Suprapubic skin (tissue), 4 donors: ENCODE measurements around the gene TEKT1. TPM values are rescaled to one million over a fixed set of nuclear protein-coding genes. Genes with fewer than 3 reads are reported as not detected.
A peak's percentile ranks its signal among the peaks of the same experiment; 100 is the strongest.
"Not testable (repeated sequence)": the region's sequence is repeated elsewhere in the genome, so short reads cannot be mapped to it uniquely, and the experiment has no call there.

Experiments
- DNase-seq, 2 donors: peaks; one replicate each; pipeline ENCODE4 v3.0.0-alpha.2; 2019; ENCODE audit warnings: low spot score in 2 of 2
- H3K27ac ChIP-seq: fragments of 200-600 bp; sonication (generic); one replicate; pipeline ENCODE4 v1.5.1; 2019
- H3K27me3 ChIP-seq: fragments of 200-600 bp; sonication (generic); one replicate; pipeline ENCODE4 v1.5.1; 2019
- H3K36me3 ChIP-seq: fragments of 200-600 bp; sonication (generic); one replicate; pipeline ENCODE4 v1.5.1; 2019
- H3K4me1 ChIP-seq: fragments of 200-600 bp; sonication (generic); one replicate; pipeline ENCODE4 v1.5.1; 2019
- H3K4me3 ChIP-seq: fragments of 200-600 bp; sonication (generic); one replicate; pipeline ENCODE4 v1.5.1; 2019; ENCODE audit warnings: mild to moderate bottlenecking
- H3K9me3 ChIP-seq: fragments of 200-600 bp; sonication (generic); one replicate; pipeline ENCODE4 v1.5.1; 2019
- CTCF ChIP-seq, 2 donors: fragments of 200-600 bp in 1 of 2; fragments of 450-650 bp in 1 of 2; sonication (generic) in 1 of 2; IDR thresholded peaks; one replicate each; pipeline ENCODE4 v1.5.1; 2016 to 2019; ENCODE audit warnings: antibody characterized with exemption in 2 of 2, mild to moderate bottlenecking in 1 of 2, moderate library complexity in 1 of 2
- EP300 ChIP-seq: sonication (generic); formaldehyde crosslinking; IDR thresholded peaks from one replicate; pipeline ENCODE4 v1.6.1; 2017; ENCODE audit warnings: antibody characterized with exemption
- POLR2A ChIP-seq, 2 donors: fragments of 450-650 bp; IDR thresholded peaks; one replicate each; pipeline ENCODE4 v1.6.1; 2017; ENCODE audit warnings: antibody characterized with exemption in 2 of 2, mild to moderate bottlenecking in 2 of 2, moderate library complexity in 2 of 2
- POLR2AphosphoS5 ChIP-seq, 3 donors: sonication (generic); formaldehyde crosslinking; IDR thresholded peaks; one replicate each; pipeline ENCODE4 v1.6.1; 2017; ENCODE audit warnings: antibody characterized with exemption in 3 of 3
- WGBS: methylation state at CpG from one replicate; pipeline ENCODE4 v1.1.5; 2018; 5-methylcytosine and 5-hydroxymethylcytosine counted together
- total RNA-seq, 4 donors: library from RNA; depleted of rRNA; stranded (reverse); fragments of >200 nt; gene quantifications; one replicate each; pipeline ENCODE4 v1.1.0, GENCODE V29; 2016

TEKT1 gene
- total RNA-seq, 4 donors from 2014 or later: not detected

DNA sequence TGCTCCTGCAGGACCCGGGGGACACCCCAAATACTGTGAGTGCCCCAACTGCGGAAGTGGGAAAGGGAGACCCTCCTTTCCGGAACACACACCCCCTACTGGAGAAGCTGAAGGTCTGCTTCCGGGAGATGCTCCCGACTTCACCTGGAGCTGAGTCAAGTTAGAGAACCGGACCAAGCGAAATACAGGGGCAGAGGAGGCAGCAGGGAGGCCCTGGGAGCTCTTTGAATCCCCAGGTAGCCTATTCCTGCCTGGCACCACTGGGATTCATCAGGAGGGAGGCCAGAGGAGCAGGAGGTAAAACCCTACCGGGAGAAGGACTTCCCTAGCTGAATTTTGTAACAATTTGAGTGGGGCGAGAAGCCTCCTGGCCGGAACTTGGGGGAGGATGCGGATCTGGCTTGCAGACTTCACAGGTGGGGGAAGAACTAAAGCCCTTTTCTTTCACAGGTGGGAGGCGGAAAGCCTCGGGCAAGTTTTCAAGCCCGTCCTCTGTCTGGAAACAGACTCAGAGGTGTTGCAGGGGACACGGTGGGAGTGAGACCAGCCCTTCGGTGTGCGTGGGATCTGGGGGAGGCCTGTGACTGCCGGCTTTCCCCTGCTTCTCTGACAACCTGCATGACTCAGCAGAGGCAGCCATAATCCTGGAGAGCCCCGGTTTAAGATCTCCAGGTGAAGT lies 22.4 kb upstream of the TEKT1 start:
- TF ChIP-seq CTCF (IDR thresholded peaks at IDR 0.05) (peak in 1 of 2 donors; percentile 7), POLR2AphosphoS5 (IDR thresholded peaks at IDR 0.05) (no peak)
- Histone ChIP-seq H3K4me3 (peak overlapping the region; percentile 26), H3K4me1 (no peaks in the 10 kb centered on the region), H3K27ac (peak overlapping the region; percentile 45), H3K9me3 (no peaks in the 10 kb centered on the region), H3K36me3 (no peaks in the 10 kb centered on the region), H3K27me3 (peaks cover 13% of the 10 kb centered on the region)
- DNase-seq: no peak
- WGBS: 18% methylated on average over 17 of the region's 19 CpGs

- not testable (repeated sequence) for H3K27ac ChIP-seq, H3K27me3 ChIP-seq, H3K36me3 ChIP-seq, H3K9me3 ChIP-seq, H3K4me1 ChIP-seq, DNase-seq, H3K4me3 ChIP-seq
- 100% methylated on average over 2 of the region's 7 CpGs for WGBS
Observed at GRCh38 chr17:6848545-6849179, 17.1 kb upstream of the TEKT1 start.

DNA sequence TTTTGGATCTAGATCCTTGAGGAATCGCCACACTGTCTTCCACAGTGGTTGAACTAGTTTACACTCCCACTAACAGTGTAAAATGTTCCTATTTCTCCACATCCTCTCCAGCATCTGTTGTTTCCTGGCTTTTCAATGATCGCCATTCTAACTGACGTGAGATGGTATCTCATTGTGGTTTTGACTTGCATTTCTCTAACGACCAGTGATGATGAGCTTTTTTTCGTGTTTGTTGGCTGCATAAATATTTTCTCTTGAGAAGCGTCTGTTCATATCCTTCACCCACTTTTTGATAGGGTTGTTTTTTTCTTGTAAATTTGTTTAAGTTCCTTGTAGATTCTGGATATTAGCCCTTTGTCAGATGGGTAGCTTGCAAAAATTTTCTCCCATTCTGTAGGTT lies 14.6 kb upstream of the TEKT1 start:
- not testable (repeated sequence) for H3K9me3 ChIP-seq, H3K4me1 ChIP-seq, DNase-seq, H3K27ac ChIP-seq, H3K4me3 ChIP-seq, H3K36me3 ChIP-seq
- H3K27me3 ChIP-seq: peaks cover 16% of the 10 kb centered on the region
- 66% methylated on average over 6 of the region's 6 CpGs for WGBS

DNA sequence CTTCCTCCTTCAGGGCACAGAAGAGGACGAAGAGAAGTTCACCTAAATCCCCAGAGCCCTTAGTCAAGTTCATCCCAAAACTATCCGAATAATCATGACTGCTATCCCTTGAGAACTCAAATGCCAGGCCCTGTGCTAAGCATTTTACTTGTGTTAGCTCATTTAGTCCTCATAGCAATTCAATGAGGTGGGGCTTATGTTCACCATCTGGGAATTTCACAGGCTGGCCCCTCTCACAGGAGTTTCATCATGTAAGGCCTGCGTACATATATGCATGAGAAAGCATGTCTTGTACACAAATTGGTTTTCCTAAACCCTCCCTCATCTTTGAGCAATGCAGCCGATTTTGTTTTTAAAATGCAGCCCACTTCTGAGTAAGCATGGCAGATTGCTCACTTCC lies 12.9 kb upstream of the TEKT1 start:
- H3K27ac ChIP-seq, DNase-seq, H3K4me3 ChIP-seq, H3K4me1 ChIP-seq, H3K9me3 ChIP-seq, H3K36me3 ChIP-seq: not testable (repeated sequence)
- H3K27me3 ChIP-seq: peaks cover 18% of the 10 kb centered on the region
- WGBS: 74% methylated on average over 4 of the region's 4 CpGs

DNA sequence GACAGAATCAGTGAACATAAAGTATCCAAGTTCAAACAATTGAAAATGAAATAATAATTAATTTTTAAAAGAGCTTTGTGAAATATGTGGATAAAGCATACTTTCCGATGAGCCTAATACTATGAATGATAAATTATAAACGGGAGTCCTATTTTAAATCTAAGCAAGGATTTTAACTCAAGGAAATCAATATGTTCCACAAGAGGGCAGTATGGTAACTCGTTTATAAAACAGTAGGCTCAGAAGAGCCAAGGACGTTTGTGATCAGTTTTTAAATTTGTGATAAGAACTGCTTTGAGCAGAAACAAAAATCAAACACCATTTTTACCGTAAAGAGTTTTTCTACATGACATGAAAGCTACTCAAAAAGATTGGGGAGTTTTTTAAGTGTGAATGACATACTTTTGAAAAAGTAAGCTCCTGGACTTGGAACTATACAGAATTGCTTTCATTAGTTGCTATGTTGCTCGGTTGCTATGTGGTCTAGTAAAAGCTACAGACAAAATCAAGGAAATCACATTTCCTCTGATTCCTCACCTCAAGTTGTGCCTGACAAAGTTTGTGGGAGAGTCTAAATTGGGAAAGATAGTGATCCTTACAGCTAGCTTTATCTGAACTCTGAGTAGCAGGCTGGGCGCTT lies 11.8 kb upstream of the TEKT1 start:
- H3K4me3 ChIP-seq: no peak overlapping the region
- H3K4me1 ChIP-seq: peaks cover 4% of the 10 kb centered on the region
- 18% methylated on average over 7 of the region's 7 CpGs for WGBS
- no peak for DNase-seq
- H3K27ac ChIP-seq: no peak overlapping the region
- H3K27me3 ChIP-seq: peaks cover 16% of the 10 kb centered on the region
- H3K36me3 ChIP-seq: no peaks in the 10 kb centered on the region
- H3K9me3 ChIP-seq: no peaks in the 10 kb centered on the region
- no peak for TF ChIP-seq EP300
- TF ChIP-seq CTCF (IDR thresholded peaks at IDR 0.05): peak; percentile 34 to 50

DNA sequence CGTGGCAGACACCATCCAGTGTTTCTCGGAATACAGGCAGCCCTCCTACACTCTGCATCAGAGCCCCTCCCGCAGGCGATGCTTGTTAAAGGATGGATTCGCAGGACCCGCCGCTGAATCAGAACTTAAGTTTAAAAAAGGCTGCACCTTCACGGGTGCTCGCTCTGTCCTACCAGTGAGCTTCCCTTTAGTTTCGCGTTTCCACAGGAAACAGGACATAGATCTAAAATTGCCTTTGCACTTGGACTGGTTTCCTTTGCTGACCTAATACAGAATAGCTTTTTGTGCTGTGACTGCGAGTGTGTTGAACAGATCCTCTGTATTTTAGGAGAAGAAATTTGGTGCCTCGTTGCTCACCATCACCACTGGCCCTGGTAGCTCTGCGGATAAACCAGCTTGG lies 10.2 kb upstream of the TEKT1 start:
- not testable (repeated sequence) for H3K4me1 ChIP-seq, H3K9me3 ChIP-seq, H3K36me3 ChIP-seq, H3K27ac ChIP-seq, DNase-seq, H3K4me3 ChIP-seq
- peaks cover 28% of the 10 kb centered on the region for H3K27me3 ChIP-seq
- WGBS: 45% methylated on average over 11 of the region's 14 CpGs

DNA sequence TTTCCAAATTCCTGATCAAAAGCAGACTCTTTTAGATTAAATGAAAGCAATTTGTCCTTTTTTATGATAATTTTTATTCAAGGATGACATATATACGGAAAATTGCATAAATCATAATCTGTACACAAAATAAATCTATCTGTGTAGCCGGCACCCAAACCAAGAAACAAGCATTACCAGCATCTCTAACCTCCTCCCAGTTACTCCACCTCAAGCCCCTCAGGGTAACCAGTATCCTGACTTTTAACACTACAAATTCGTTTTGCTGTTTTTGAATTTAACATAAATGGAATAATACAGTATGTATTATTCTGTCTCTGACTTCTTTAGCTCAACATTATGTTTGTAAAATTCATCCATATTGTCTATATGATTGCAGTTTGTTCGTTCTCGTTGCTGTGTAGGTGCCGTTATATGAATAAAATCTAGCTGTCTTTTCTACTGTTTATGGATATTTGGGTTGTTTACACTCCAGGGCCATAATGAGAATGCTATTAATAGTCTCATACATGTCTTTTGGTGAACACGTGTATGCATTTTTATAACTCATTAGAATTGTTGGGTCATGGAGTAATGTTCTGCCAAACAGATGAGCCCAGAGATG lies 1.0 kb downstream of the TEKT1 start:
- Histone ChIP-seq H3K27ac (no peak overlapping the region), H3K36me3 (no peaks in the 10 kb centered on the region), H3K4me3 (no peak overlapping the region), H3K27me3 (peaks cover 48% of the 10 kb centered on the region), H3K9me3 (no peaks in the 10 kb centered on the region), H3K4me1 (peaks cover 13% of the 10 kb centered on the region)
- DNase-seq: no peak
- WGBS: 46% methylated on average over 7 of the region's 7 CpGs
- no peak for TF ChIP-seq CTCF (IDR thresholded peaks at IDR 0.05)
- TF ChIP-seq POLR2A (IDR thresholded peaks at IDR 0.05): no peak
- TF ChIP-seq POLR2AphosphoS5 (IDR thresholded peaks at IDR 0.05): no peak
- TF ChIP-seq EP300: no peak
